ENCODE results near the gene FOXN3.

Gene FOXN3

DNA sequence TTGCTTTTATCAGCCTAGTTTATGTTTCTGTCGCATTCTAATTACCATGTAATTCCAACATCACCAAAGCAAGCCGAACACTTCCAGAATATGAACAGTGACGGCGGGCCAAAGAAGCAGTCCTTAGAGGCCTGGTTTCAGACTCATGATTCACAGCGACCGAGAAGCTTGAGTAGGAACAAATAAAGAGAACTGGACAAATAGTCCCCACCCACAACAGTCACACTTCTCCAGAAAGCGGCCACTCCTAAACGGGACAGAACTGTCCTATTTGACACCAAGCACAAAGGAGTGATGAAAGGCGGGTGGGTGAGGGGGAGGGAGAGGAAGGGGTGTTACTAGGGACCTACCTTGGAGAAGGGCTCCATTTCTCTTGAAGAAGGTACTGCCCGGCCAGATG, 136.4 kb downstream of the FOXN3 start:
- Histone ChIP-seq H3K4me1 (ENCODE audit: control insufficient read depth in 1 of 2, insufficient read depth in 2 of 2, low read length in 2 of 2) (no peaks in the 10 kb centered on the region), H3K36me3 (ENCODE audit: control insufficient read depth in 1 of 2, insufficient read depth in 2 of 2, low read length in 2 of 2) (peaks cover 0 to 13% of the 10 kb centered on the region in 2 donors), H3K27ac (ENCODE audit: low read length) (no peak overlapping the region), H3K4me3 (ENCODE audit: low read depth in 1 of 2, low read length in 2 of 2) (no peak overlapping the region), H3K9me3 (ENCODE audit: control insufficient read depth in 1 of 2, low read length in 2 of 2) (no peaks in the 10 kb centered on the region), H3K27me3 (ENCODE audit: low read depth, low read length) (no peaks in the 10 kb centered on the region)

DNA sequence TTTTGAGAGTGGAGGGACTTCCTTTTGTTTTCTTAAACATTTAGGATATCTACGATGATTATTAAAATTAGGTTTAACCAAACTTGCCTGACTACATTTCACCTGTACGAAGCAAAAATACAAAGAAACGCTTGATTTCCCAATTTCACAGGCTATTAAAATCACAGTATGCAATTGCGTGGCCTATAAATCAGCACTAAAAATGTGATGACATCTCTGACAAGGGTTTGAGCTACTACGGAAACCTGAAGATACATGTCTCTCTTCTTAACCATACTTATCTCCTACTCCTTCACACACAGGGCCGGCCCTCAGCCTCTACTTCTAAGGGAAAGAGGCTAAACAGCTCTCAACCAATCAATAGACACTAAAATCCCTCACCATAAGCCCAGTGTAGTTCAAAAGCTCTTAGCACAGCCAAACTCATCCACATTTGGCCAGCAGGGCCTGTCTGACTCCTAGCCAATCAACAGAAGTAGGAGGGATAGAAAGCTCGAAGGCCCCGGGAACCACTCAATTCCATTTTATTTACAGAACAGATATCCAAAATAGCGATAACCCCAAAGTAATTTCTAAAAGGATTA, 137.3 kb downstream of the FOXN3 start:
- Histone ChIP-seq H3K27ac (ENCODE audit: low read length) (no peak overlapping the region), H3K36me3 (ENCODE audit: control insufficient read depth in 1 of 2, insufficient read depth in 2 of 2, low read length in 2 of 2) (peaks cover 0 to 13% of the 10 kb centered on the region in 2 donors), H3K4me1 (ENCODE audit: control insufficient read depth in 1 of 2, insufficient read depth in 2 of 2, low read length in 2 of 2) (no peaks in the 10 kb centered on the region), H3K9me3 (ENCODE audit: control insufficient read depth in 1 of 2, low read length in 2 of 2) (no peaks in the 10 kb centered on the region), H3K4me3 (ENCODE audit: low read depth in 1 of 2, low read length in 2 of 2) (no peak overlapping the region), H3K27me3 (ENCODE audit: low read depth, low read length) (no peaks in the 10 kb centered on the region)

DNA sequence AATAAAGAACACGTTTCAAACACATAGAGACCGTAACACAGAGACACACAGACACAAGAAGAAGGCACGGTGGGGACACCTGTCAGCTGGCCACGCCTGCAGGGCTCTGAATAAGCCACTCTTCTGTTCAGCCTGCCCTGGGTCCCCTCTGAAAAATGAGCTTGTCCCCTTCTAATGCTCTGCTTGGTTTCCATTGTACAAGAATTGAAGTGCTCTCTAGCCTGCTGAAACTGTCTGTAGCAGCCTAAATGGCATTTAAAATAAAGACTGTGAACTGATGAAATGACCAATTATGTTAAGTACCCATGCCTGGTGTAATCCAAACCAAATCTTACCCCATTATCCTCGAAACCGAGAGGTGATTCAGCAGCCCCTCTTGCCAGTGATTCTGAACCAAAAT, 139.8 kb downstream of the FOXN3 start:
- H3K4me1 ChIP-seq (ENCODE audit: control insufficient read depth in 1 of 2, insufficient read depth in 2 of 2, low read length in 2 of 2): no peaks in the 10 kb centered on the region
- no peak overlapping the region for H3K27ac ChIP-seq (ENCODE audit: low read length)
- H3K36me3 ChIP-seq (ENCODE audit: control insufficient read depth in 1 of 2, insufficient read depth in 2 of 2, low read length in 2 of 2): peaks cover 0 to 13% of the 10 kb centered on the region in 2 donors
- H3K4me3 ChIP-seq (ENCODE audit: low read depth in 1 of 2, low read length in 2 of 2): no peak overlapping the region
- no peaks in the 10 kb centered on the region for H3K27me3 ChIP-seq (ENCODE audit: low read depth, low read length)
- H3K9me3 ChIP-seq (ENCODE audit: control insufficient read depth in 1 of 2, low read length in 2 of 2): no peaks in the 10 kb centered on the region

DNA sequence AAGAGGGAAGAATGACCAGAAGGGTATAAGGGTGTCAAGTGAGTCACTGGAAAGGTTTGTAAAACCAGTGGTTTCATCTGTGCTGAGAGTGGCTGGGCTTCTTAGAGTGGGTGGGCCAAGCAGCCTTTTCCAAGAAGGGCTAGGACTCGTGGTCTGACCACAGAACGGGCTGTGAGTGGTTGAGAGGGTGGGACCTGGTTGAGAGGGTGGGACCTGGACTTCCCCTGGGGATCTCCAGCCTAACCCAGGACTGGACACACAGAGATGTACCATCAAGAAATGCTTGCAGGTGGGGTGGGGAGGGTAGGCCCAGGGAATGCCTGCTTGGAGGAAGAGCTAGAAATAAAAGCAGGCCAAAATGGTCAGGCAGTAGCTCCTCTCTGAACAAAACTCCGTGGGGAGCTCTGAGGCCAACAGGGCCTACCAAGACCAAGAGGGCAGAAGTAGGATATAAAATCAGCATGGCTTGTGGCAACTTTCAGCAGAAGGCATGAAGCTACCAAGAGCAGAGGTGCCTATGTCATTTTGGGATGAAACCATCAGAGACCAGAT, 140.5 kb downstream of the FOXN3 start:
- Histone ChIP-seq H3K27ac (ENCODE audit: low read length) (no peak overlapping the region), H3K36me3 (ENCODE audit: control insufficient read depth in 1 of 2, insufficient read depth in 2 of 2, low read length in 2 of 2) (peaks cover 0 to 13% of the 10 kb centered on the region in 2 donors), H3K9me3 (ENCODE audit: control insufficient read depth in 1 of 2, low read length in 2 of 2) (no peaks in the 10 kb centered on the region), H3K27me3 (ENCODE audit: low read depth, low read length) (no peaks in the 10 kb centered on the region), H3K4me3 (ENCODE audit: low read depth in 1 of 2, low read length in 2 of 2) (no peak overlapping the region), H3K4me1 (ENCODE audit: control insufficient read depth in 1 of 2, insufficient read depth in 2 of 2, low read length in 2 of 2) (no peaks in the 10 kb centered on the region)

DNA sequence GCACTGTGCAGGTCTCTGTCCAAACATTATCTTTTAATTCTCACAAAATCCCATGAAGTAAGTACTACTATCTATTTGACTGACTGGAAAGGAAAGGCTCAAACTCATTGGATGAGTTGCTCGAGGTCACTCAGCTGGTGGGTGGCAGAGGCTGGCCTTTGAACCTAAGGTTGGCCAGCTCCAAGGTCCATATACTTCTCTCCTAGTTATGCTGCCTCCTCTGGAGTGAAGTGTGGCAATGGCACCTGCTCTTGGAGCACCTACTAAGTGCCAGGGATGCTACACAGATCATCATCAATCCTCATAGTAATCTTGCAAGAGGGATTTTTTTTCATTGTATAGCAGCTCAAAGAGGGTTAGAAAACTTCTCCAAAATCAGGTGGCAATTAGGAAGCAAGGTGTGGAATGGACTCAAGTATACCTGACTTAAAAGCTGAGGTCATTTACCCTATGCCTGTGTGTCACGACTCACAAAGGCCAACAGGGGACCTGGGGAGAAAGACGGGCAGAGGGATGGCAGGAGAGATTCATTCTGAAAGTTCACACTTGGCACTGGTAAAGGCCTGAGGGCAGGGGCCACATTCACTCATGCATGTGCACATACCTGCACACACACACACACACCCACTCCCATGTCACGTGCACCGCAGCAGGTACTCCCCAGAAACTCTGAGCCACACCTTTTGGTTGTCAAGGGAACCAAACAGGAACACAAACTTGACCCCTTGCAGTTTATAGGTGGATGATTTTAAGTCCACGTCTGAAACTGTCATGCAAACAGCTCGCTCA, 146.4 kb downstream of the FOXN3 start:
- no peaks in the 10 kb centered on the region for H3K36me3 ChIP-seq (ENCODE audit: control insufficient read depth in 1 of 2, insufficient read depth in 2 of 2, low read length in 2 of 2)
- H3K4me1 ChIP-seq (ENCODE audit: control insufficient read depth in 1 of 2, insufficient read depth in 2 of 2, low read length in 2 of 2): peaks cover 0 to 24% of the 10 kb centered on the region in 2 donors
- H3K27ac ChIP-seq (ENCODE audit: low read length): no peak overlapping the region
- no peaks in the 10 kb centered on the region for H3K27me3 ChIP-seq (ENCODE audit: low read depth, low read length)
- no peaks in the 10 kb centered on the region for H3K9me3 ChIP-seq (ENCODE audit: control insufficient read depth in 1 of 2, low read length in 2 of 2)
- H3K4me3 ChIP-seq (ENCODE audit: low read depth in 1 of 2, low read length in 2 of 2): no peak overlapping the region

- H3K27me3 ChIP-seq (ENCODE audit: low read depth, low read length): no peaks in the 10 kb centered on the region
- no peak overlapping the region for H3K4me3 ChIP-seq (ENCODE audit: low read depth in 1 of 2, low read length in 2 of 2)
- no peaks in the 10 kb centered on the region for H3K36me3 ChIP-seq (ENCODE audit: control insufficient read depth in 1 of 2, insufficient read depth in 2 of 2, low read length in 2 of 2)
- H3K27ac ChIP-seq (ENCODE audit: low read length): no peak overlapping the region
- H3K9me3 ChIP-seq (ENCODE audit: control insufficient read depth in 1 of 2, low read length in 2 of 2): no peaks in the 10 kb centered on the region
- peaks cover 0 to 24% of the 10 kb centered on the region in 2 donors for H3K4me1 ChIP-seq (ENCODE audit: control insufficient read depth in 1 of 2, insufficient read depth in 2 of 2, low read length in 2 of 2)
Observed at GRCh38 chr14:89269404-89269803, 147.6 kb downstream of the FOXN3 start.

GRCh38 chr14:89268514-89268913, 148.5 kb downstream of the FOXN3 start:
- no peaks in the 10 kb centered on the region for H3K9me3 ChIP-seq (ENCODE audit: control insufficient read depth in 1 of 2, low read length in 2 of 2)
- peaks cover 0 to 24% of the 10 kb centered on the region in 2 donors for H3K4me1 ChIP-seq (ENCODE audit: control insufficient read depth in 1 of 2, insufficient read depth in 2 of 2, low read length in 2 of 2)
- H3K4me3 ChIP-seq (ENCODE audit: low read depth in 1 of 2, low read length in 2 of 2): no peak overlapping the region
- H3K36me3 ChIP-seq (ENCODE audit: control insufficient read depth in 1 of 2, insufficient read depth in 2 of 2, low read length in 2 of 2): no peaks in the 10 kb centered on the region
- H3K27ac ChIP-seq (ENCODE audit: low read length): no peak overlapping the region
- no peaks in the 10 kb centered on the region for H3K27me3 ChIP-seq (ENCODE audit: low read depth, low read length)

GRCh38 chr14:89267656-89268055, 149.4 kb downstream of the FOXN3 start:
- no peaks in the 10 kb centered on the region for H3K9me3 ChIP-seq (ENCODE audit: control insufficient read depth in 1 of 2, low read length in 2 of 2)
- no peak overlapping the region for H3K27ac ChIP-seq (ENCODE audit: low read length)
- H3K4me3 ChIP-seq (ENCODE audit: low read depth in 1 of 2, low read length in 2 of 2): no peak overlapping the region
- no peaks in the 10 kb centered on the region for H3K36me3 ChIP-seq (ENCODE audit: control insufficient read depth in 1 of 2, insufficient read depth in 2 of 2, low read length in 2 of 2)
- H3K4me1 ChIP-seq (ENCODE audit: control insufficient read depth in 1 of 2, insufficient read depth in 2 of 2, low read length in 2 of 2): peaks cover 0 to 27% of the 10 kb centered on the region in 2 donors
- H3K27me3 ChIP-seq (ENCODE audit: low read depth, low read length): no peaks in the 10 kb centered on the region

DNA sequence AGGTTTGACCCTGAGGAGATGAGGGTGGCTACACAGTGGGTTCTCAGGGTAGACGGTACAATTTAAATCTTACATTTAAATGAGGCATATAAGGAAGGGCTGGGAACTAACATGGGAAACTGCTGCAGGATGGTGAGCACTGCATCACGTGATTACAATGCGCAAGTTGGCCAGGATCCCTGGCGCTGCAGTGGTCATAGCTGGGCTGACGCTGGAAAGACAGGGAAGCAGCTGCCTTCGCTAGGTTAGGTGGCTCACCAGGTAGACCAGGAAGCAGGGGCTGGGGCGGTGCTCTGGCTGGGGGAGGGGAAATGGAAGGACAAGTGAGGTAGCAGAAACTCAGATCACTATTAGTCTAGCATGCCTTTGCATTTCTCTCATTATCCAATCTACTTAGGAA, 149.9 kb downstream of the FOXN3 start:
- Histone ChIP-seq H3K9me3 (ENCODE audit: control insufficient read depth in 1 of 2, low read length in 2 of 2) (no peaks in the 10 kb centered on the region), H3K4me1 (ENCODE audit: control insufficient read depth in 1 of 2, insufficient read depth in 2 of 2, low read length in 2 of 2) (peaks cover 0 to 29% of the 10 kb centered on the region in 2 donors), H3K27ac (ENCODE audit: low read length) (no peak overlapping the region), H3K27me3 (ENCODE audit: low read depth, low read length) (no peaks in the 10 kb centered on the region), H3K36me3 (ENCODE audit: control insufficient read depth in 1 of 2, insufficient read depth in 2 of 2, low read length in 2 of 2) (no peaks in the 10 kb centered on the region), H3K4me3 (ENCODE audit: low read depth in 1 of 2, low read length in 2 of 2) (no peak overlapping the region)

GRCh38 chr14:89266754-89267153, 150.3 kb downstream of the FOXN3 start:
- H3K9me3 ChIP-seq (ENCODE audit: control insufficient read depth in 1 of 2, low read length in 2 of 2): no peaks in the 10 kb centered on the region
- no peaks in the 10 kb centered on the region for H3K27me3 ChIP-seq (ENCODE audit: low read depth, low read length)
- peaks cover 0 to 32% of the 10 kb centered on the region in 2 donors for H3K4me1 ChIP-seq (ENCODE audit: control insufficient read depth in 1 of 2, insufficient read depth in 2 of 2, low read length in 2 of 2)
- no peak overlapping the region for H3K27ac ChIP-seq (ENCODE audit: low read length)
- H3K36me3 ChIP-seq (ENCODE audit: control insufficient read depth in 1 of 2, insufficient read depth in 2 of 2, low read length in 2 of 2): no peaks in the 10 kb centered on the region
- no peak overlapping the region for H3K4me3 ChIP-seq (ENCODE audit: low read depth in 1 of 2, low read length in 2 of 2)

- no peak overlapping the region for H3K27ac ChIP-seq (ENCODE audit: low read length)
- H3K36me3 ChIP-seq (ENCODE audit: control insufficient read depth in 1 of 2, insufficient read depth in 2 of 2, low read length in 2 of 2): no peaks in the 10 kb centered on the region
- H3K4me3 ChIP-seq (ENCODE audit: low read depth in 1 of 2, low read length in 2 of 2): no peak overlapping the region
- no peaks in the 10 kb centered on the region for H3K27me3 ChIP-seq (ENCODE audit: low read depth, low read length)
- H3K4me1 ChIP-seq (ENCODE audit: control insufficient read depth in 1 of 2, insufficient read depth in 2 of 2, low read length in 2 of 2): peaks cover 0 to 29% of the 10 kb centered on the region in 2 donors
- no peaks in the 10 kb centered on the region for H3K9me3 ChIP-seq (ENCODE audit: control insufficient read depth in 1 of 2, low read length in 2 of 2)
Observed at GRCh38 chr14:89265234-89265633, 151.8 kb downstream of the FOXN3 start.
